ENCODE measurements around the gene GOLGA6A.

The GOLGA6A gene

GRCh38 chr15:74035121-74036017, 47.0 kb downstream of the GOLGA6A start:
- DNase-seq = no peak

- no peak for DNase-seq
Measured at GRCh38 chr15:74034206-74034755, 48.1 kb downstream of the GOLGA6A start.

GRCh38 chr15:74032606-74033561, 49.5 kb downstream of the GOLGA6A start:
- DNase-seq = no peak

GRCh38 chr15:74032046-74032445, 50.3 kb downstream of the GOLGA6A start:
- DNase-seq = no peak

GRCh38 chr15:74028646-74029045, 53.7 kb downstream of the GOLGA6A start:
- no peak for DNase-seq

GRCh38 chr15:74027688-74028087, 54.7 kb downstream of the GOLGA6A start:
- no peak for DNase-seq

GRCh38 chr15:74025436-74025835, 56.9 kb downstream of the GOLGA6A start:
- no peak for DNase-seq

GRCh38 chr15:74024687-74025086, 57.7 kb downstream of the GOLGA6A start:
- no peak for DNase-seq

GRCh38 chr15:74022706-74023470, 59.5 kb downstream of the GOLGA6A start:
- no peak for DNase-seq
